ENCODE results near the gene FOXL3.

- TF ChIP-seq GATA2 (IDR thresholded peaks at IDR 0.05; ENCODE audit: low read depth, low read length): no peak
- TF ChIP-seq GATA3 (IDR thresholded peaks at IDR 0.05; ENCODE audit: low read depth, low read length): no peak
Observed at GRCh38 chr7:309586-310228, 19.7 kb downstream of the FOXL3 start.

Measured in SH-SY5Y (cell line).